ENCODE measurements around the gene PADI1.

- TF ChIP-seq CTCF (IDR thresholded peaks at IDR 0.05; ENCODE audit: low read depth, low read length, missing input control) (no peak), MAX (IDR thresholded peaks at IDR 0.05) (no peak), TAF1 (conservative IDR thresholded peaks at IDR 0.05) (no peak), ZBTB33 (IDR thresholded peaks at IDR 0.05) (no peak)
Observed at GRCh38 chr1:17170571-17170970, 34.4 kb upstream of the PADI1 start.

All from liver (tissue), 3 donors.